AG10803 (cell line): ENCODE results near the gene DTNB.

Experiments
- DNase-seq: peaks from one replicate; pipeline ENCODE4 v3.0.0; 2010; ENCODE audit warnings: low read depth
- H3K4me3 ChIP-seq: 2 replicates; pipeline ENCODE4 v1.5.1; 2011; ENCODE audit warnings: mild to moderate bottlenecking, low read length, control low read depth
- CTCF ChIP-seq: conservative IDR thresholded peaks from 2 replicates; pipeline ENCODE4 v1.5.1; 2011; ENCODE audit warnings: mild to moderate bottlenecking, low read length, control low read depth, inconsistent platforms

Gene DTNB

GRCh38 chr2:25333981-25334380, 339.4 kb downstream of the DTNB start:
- no peak overlapping the region for H3K4me3 ChIP-seq

GRCh38 chr2:25332571-25332970, 340.8 kb downstream of the DTNB start:
- no peak for DNase-seq

More at GRCh38 chr2:25333981-25334380, 339.4 kb downstream of the DTNB start:
- TF ChIP-seq CTCF: no peak
- no peak for DNase-seq

GRCh38 chr2:25331686-25332365, 341.6 kb downstream of the DTNB start:
- no peak overlapping the region for H3K4me3 ChIP-seq
- TF ChIP-seq CTCF: no peak
- no peak for DNase-seq

More at GRCh38 chr2:25332571-25332970, 340.8 kb downstream of the DTNB start:
- H3K4me3 ChIP-seq: no peak overlapping the region
- TF ChIP-seq CTCF: no peak

GRCh38 chr2:25330937-25331336, 342.4 kb downstream of the DTNB start:
- no peak overlapping the region for H3K4me3 ChIP-seq
- DNase-seq: no peak
- TF ChIP-seq CTCF: no peak

- no peak for TF ChIP-seq CTCF
Observed at GRCh38 chr2:25330273-25330672, 343.1 kb downstream of the DTNB start.

GRCh38 chr2:25328152-25329085, 345.0 kb downstream of the DTNB start:
- no peak overlapping the region for H3K4me3 ChIP-seq
- DNase-seq: no peak
- TF ChIP-seq CTCF: no peak

More at GRCh38 chr2:25330273-25330672, 343.1 kb downstream of the DTNB start:
- DNase-seq: no peak
- H3K4me3 ChIP-seq: no peak overlapping the region
